ENCODE data around the gene COL4A1.
A peak's percentile ranks its signal among the peaks of the same experiment; 100 is the strongest.

Gene COL4A1

DNA sequence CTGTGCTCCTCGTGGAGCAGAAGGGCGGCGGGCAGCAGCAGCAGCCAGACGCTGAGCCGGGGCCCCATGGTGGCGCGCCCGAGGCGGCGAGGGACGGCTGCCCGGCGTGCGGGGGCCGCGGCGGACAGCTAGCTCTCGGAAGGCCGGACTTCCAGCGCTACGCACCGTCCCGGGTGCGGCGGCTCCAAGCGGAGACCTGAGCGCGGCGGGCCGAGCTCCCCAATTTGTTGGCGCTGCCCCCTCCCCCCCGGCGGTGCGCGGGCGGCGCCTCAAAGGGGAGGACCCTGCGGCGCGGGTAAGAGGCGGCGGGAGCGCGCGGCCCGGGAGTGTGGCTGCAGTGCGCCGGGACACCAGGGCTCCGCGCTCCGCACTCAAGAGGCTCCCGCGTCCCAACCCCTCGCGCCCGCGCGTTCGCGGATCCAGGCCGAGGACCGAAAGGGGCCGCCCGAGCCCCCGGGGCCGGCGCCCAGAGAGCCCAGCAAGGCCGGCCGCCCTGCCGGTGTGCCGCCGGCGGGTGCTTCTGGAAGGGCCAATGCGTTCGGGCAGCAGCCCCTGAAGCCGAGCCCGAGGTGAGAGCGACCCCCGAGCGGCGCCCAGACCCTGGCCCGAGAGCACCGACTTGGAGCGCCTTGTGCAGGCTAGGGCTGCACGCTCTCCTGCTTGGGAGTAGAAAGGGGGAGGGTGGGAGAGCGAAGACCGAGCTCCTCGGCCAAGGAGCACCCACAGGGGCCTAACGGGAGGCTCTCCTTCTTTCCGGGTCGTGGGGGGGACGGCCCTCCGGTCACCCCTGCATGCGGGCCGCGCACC is at the start of gene COL4A1, which contains the start of gene COL4A2:
TSS of gene COL4A1 (minus strand) at position 198 of the 807 bp plus-strand sequence. CDS start at position 68, 130 bp downstream.
TSS of gene COL4A2 (plus strand) at position 325 of the 807 bp plus-strand sequence. CDS start 620 bp downstream, outside the sequence.
- DNase-seq: peak; percentile 62

DNA sequence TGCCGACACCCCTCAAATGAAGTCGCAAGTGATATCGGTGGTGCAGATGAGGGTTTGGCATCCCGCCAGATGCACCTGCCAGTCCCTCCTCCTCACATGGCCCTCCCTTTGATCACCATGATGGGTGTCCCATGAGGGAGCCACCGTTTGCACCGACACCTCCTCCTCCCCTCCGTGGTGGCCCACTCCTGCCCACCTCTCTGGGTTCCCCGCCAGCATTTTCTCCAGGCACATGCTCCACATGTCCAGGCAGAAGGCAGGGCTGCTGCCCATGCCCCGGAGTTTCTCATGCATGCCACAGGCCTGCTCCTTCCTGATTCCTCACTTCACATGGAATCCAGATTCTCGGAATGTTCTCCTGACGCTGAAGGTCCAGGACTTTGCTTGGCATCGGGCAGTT is 49.4 kb upstream of the COL4A1 start:
- DNase-seq: no peak

DNA sequence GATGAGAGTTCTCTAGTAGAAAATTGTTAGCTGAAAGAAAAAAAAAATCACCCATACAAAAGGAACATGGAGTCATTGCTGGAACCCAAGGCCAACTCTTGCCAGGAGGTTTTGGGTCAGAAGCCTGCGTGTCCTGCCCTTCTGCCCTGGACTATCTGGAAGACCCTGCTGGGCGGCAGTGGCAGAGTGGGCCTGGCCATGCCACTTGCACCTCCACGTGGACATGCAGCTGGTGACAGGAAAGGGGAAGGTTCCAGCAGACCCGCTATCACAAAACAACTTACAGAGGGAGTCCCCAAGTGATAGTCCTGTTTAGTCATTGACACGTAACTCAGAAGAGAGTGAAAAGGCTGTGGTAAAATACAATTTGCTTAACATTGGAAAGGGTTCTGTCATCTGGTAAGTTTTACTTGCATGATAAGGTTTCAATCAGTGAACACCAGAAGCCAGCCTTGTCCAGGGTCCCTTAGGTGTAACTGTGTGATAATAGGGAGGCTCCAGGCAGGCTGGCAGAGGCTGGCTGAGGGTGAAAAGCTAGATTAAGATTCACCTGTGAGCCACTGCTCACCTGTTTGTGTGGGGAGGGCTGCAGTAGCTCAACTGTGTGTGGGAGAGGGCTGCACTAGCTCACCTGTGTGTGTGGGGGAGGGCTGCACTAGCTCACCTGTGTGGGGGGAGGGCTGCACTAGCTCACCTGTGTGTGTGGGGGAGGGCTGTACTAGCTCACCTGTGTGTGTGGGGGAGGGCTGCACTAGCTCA is 47.9 kb upstream of the COL4A1 start:
- DNase-seq: peak; percentile 18

DNA sequence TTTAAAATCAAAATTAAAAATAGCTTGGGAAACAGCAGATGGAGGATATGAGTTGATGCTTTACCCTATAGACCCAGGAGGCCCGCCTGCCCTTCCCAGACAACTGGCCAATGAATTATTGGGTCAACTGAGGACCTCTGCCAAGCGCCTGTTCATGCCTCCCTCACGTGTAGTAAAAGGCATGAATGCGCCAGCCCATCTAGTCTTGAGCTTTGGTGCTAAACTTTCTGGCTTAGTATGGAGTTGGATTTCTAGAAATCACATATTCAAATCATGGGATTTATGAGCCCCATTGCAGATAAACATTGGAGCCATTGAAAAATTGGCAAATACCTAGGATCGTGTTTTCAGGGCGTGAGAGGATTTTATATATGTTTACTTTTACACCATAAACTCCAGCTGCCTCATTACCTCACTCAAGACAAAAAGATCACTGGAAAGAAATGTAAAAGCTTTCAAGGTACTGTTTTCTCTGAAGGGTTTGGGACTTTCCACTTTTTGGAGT is 47.2 kb upstream of the COL4A1 start:
- no peak for DNase-seq

DNA sequence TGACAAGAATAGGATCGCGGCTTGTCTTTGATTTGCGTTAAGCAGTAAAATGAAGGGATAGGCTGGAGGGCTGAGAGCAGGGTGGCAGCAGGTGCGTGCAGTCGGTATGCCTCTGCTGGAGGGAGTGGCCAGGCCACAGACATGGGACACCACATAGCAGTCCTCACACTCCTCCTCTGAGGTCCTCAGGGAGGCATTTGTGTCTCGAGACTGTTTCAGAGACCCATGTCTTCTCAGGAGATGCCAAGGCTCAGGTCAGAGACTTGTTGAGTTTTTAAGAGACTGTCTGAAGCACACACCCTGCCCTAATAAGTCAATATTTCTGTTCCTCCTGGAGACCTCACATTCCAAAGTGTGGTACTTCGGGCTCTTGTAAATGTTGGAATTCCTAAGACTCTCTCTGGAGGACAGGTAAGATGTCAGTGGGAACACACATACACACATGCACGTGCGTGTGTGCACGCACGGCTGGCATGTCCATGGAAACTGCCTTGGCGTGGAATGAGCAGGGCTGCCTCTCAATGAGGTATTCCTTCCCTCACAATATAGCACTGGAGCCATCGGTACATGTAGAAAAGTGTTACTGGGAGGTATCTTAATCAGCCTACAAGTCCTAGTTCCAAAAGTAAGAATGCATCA is 46.5 kb upstream of the COL4A1 start:
- no peak for DNase-seq

DNA sequence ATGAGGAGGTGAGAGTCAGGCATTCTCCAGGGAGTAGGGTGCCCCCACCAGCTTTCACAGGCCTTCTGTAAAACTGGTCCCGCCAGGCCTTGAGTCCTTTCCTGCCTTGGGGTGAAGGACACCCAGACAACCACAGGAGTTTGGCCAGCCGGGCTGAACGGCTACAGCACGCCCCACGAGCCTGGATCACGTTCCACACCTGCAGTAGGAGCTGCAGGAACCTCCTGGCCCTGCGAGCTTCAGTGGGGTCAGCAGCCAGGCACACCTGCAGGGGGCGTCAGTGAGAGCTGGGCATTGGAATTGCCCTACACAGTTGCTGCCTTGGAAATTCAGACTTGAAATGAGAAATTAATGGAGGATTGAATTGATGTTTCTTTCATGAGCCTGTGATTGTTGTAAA is 45.8 kb upstream of the COL4A1 start:
- no peak for DNase-seq

DNA sequence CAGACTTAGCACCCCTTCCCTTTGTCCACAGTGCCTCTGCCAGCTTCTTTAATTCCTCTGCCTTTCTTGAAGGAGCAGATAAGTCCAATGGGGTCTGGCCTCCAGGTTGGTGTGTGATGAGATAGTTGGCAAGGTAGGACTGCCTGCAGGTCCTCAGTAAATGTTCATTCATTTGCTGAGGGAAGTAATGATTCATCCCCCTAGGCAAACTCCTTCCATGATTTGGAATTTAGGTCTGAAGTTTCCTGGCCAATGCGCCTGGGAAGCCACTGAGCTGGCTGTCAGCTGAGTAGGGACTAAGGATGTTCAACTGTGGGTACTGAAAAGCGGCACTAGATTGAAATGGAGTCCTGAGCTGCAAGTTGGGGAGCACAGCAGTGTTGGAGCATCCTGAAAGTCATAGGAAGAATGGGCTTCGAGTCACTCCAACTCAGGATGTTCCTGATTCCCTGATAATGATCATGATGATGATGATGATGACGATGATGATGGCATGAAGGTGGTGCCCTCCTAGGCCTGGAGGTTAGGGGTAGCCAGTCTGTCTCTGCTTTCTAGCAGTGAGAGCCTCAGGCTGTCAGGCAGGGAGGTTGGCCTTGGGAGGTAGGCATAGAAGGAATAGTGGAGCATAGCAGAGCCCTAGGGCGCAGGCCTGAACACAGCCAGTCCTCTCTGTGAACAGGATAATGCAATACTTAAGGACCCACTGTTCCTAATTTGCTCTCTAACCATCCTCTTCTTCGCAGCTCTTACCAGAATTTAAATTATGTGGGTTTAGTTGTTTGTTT is 44.9 kb upstream of the COL4A1 start:
- no peak for DNase-seq

DNA sequence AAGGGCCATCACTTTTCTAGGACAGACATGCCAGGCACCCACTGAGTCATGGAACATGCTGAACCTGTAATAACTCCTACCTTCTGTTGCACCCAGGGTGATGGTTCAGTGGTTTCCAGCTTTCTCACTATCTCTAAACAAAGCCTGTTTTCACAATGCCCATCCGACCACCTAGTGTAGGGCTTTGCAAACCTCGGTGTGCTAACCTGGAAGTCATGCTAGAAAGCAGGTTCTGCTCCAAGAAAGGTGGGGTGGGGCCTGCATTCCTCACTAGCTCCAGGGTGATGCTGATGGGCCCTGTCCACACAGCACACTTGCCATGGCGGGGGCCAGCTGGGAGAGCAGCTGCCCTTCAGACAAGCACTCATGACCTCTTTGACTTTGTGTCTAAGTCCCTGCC is 43.6 kb upstream of the COL4A1 start:
- DNase-seq: no peak

DNA sequence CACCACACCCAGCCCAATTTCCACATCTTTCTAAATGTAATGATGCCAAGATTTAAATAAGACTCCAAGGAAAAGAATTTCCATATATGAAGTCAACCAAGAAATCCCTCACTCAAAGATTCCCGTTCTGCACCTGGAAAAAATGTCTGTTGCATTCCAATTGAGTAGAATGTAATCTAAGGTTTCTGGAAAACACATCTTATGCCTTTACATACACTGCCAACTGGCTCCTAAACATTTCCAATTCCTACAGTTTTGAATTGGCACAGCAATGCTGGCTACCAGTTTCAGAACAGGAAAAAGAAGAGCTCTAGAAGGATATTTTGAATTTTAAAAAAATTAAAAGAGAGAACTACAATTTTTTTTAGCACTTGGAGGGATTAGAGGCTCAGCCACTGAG is 43.1 kb upstream of the COL4A1 start:
- DNase-seq: no peak

DNA sequence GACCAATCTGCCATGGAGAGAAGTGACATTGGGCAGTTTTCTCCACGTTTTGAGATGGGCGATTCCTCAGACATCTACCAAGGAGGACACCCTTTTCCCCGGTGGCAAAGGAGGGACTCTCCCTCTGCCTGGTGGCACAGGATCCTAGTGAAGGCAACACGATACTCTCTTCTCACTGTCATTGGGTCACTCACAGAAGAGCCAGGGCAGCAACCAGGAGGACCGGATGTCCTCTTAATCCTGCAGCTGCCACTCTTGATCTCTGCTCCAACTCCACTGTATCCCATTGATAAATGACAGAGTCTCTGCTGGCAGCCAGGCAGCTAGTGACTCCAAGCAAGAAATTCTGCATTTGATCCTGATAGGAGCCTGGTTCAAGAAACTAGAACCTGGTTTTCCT is 42.3 kb upstream of the COL4A1 start:
- peak; percentile 82 for DNase-seq

DNA sequence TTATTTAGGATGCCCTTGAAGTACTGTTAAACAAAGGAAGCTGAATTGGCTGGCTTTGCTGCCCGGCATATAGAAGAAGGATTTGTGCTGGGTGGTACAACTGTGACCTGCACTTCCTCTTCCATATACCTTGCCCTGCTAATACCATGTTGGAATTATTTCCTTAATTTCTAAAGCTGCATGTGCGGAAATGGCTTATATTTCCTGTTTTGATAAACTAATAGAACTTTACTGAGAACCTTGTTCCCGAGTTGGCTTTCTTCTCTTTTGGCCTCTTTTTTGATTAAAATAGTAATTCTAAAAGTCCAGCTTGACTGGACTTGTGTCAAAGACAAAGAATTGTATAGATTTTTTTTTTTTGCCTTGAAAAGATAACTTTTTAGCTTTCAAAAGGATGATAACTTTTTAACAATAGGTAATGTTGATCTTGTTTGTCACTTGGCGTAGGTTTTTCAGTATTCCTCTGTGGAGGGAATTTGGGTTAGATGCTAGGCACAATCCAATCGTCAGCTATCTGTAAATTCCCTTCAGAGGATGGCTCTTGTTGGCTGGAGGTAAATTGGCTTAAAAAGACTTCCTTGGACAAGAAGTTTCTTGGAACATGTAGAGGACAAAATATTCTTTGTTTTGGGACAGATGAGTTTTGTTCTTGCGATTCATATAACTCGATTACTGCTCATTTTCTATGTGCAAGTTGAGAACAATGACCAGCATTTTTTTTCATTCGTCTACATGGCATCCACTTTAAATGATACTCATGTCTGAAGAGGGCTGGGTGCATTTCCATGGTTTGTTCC is 41.5 kb upstream of the COL4A1 start:
- peak; percentile 18 for DNase-seq

DNA sequence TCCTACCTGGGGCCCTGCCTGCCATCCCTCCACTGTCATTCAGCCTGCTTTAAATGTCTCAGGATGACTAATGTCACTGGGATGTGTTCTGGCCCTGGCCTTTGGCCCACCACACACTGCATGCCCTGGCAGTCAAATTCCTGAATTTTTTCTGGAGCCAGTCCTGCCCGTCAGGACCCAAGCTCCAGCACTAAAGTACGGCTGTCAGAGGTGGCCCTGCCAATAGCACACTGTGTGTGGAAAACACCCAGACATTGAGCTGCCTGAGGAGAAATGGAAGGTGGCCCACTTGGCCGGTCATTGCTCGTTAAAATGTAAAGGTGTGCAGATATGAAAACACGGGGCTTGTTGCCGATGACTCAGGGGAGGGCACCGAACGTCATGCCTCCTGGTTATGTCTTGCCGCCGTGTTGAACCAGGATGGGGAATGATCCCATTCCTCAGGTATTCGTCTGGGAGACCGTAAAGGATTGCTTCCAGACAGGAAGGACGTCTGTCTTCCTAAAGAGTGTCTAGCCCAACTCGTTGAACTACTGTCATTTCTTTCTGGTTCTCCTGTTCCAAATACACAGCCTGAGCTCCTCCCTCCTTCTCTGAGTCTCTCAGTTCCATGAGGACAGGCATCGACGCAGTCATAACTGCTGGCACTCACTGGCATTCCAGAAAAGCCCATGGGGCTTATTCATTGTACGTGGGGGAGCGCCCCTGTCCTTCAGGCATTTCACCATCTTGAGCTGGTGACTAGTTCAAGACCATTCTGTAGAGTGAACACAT is 40.8 kb upstream of the COL4A1 start:
- DNase-seq: no peak

DNA sequence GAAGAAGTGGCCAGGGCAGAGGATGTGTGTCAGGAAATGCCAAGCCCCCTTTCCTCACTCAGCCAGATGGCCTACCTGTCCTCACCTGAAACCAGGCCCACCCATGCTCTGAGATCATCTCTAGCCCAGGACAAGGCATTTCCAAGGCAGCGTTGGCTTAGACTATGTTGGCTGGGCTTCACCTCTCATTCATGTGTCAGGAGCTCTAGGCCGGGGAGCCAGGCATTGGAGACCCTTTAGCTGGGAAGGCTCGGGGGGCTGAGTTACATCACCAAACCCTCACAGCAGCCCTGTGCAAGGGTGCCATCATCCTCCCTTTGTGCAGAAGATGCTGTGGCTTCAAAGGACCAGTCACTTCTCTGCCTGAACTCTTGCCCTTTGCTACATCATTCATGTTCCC is 40.1 kb upstream of the COL4A1 start:
- no peak for DNase-seq

DNA sequence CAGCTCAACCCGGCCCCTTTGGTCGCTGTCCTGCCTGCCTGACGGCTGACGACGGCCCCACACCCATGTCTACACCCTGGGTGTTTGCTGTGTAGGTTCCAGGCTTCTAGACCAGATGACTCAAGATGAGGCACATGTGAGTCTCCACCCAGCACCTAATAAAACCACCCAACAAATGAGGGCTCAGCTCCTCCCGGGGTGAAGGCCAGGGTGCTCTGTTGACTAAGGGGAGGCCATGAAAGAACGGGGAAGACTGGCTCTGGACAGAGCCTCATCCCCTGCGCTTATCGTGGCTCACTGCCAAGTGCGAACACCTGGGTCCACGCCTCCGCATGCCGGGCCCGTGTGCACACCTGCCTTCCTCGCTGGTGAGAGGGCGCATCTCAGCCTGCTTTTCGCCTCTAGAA is 39.7 kb upstream of the COL4A1 start:
- DNase-seq: peak; percentile 77

DNA sequence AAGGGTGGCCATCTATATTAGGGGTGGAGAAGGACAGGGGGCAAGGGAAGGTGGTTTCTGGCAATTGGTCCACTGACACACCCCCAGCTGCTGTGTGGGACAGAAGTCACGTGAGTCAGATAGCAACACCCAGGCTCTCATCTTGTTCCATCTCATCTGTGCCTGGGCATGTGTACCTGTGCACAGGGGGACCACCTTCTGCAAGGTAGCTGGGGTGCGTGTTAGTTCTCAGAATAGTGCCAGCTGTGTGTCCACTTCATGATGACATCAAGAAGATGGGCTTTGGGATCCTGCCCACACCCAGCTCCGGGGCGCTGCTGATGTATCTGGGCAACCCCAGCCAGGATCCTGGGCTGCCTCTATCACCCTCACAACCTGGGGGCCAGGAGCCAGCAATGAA is 38.7 kb upstream of the COL4A1 start:
- DNase-seq: no peak

DNA sequence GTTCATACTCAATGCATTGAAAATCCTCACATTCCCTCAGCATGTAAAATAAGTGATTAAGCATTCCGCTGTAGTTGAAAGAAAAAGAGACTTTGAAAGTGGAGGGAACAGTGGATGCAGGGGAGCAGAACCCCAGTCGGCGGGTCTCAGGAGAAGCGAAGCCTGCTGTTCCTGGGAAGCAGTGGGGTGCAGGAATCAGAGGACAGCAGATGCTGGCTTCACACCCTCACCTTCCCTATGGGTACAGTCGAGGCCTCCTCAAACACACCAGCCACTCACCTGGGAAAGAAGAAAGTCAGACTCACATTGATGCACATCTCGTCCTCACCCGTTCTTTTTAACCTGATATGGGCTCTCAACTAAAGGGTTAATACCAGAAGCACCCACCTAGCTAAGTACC is 38.3 kb upstream of the COL4A1 start:
- no peak for DNase-seq

DNA sequence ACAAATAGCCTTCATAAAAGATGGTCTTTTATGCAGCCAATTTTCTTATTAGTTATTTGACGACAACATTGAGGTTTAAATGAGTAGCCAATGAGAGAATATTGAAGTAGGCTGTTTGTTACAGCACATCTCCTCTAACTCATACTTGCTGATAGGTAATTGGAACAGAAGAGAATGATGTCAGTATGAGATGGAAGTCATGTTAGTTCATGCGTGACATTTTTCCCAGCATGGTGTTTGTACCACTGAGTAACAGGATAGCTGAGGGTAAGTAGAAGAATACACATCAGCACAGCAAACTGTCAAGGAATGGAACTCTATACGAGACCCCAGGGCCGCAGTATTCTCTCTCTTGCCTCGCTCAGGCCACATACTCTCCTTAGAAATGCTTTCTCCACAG is 37.4 kb upstream of the COL4A1 start:
- DNase-seq: no peak

DNA sequence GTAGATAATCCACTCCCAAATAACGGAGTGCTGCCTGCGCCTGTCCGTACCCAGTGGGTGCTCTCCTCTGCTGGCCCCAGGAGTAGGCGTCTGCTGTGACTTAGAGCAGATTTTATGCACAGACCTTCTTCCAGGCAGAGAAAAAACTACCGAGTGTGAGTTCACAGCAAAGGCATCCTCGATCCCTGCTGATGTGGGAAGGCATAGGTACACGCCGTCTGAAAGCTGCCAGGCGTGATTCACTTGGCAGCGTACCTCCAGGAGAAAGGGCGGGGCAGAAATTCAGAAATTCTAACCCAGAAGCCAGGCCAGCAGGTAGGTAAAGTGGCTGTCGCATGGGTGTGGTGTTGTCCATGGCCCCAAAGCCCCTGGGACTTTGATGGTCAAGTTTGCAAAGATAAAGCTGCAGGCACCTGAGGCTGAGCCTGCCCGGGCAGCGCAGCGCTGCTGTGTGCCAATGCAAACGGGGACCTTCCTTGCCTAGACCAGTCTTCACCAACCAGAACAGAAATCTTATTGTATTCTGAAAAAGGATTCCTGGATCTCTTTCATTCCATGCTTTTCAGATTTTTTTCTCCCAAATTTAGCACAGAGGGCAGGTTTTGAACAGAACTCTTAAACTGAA is 36.4 kb upstream of the COL4A1 start:
- no peak for DNase-seq

DNA sequence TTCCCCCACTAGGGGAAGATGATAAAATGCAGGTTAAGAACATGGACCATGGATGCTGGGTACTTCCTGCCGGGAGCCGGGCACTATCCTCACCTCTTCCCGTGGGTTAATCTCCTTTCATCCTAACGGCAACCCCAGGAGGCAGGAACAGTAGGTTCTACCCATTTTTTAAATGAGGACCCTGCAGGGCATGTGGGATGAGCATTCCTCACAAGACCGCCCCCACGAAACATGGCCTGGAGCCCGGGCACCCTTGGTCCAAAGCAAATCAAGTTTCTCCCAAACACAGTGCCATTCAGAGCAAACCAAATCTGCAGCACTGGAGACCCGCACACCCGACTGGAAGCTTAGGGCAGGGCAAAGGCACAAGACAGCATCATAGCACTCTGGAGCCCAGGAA is 35.5 kb upstream of the COL4A1 start:
- DNase-seq: no peak

DNA sequence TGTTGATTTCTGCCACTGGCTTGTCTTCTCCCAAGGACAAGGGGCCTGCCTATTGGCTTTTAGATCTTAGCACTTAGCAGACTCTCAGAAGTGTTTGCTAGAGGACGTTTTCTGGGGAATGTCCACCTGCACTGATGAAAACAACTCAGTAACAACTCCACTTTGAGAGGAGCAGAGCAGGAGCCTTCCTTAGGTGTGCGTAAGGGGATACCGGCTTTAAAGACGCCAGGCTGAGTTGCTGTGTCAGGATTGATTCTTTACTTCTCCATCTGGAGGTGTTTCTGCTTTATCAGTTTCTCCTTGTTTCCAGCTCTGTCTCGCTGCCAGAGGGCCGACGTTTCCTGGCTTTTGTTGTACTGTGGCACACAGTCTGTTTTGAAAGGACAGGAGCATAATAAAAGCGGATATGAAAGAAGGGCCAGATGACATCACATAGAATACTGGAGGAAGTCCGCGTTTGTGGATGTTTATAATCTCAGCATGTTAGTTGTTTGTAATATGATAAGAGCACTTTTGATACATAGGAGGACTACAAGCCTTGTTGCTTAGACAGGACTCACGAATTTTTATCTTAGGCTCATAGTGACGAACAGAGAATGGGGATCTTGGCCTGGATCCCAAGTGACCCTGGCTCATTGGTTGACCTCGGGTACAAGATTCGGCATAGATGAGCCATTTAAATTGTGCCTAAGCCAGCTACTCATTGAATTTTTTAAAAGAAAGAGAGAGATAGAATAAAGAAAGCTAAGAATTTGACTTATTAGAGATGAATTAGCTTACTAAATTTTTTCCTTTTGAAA is 34.7 kb upstream of the COL4A1 start:
- DNase-seq: no peak
